Measurements from ENCODE around the gene ZNF26.
"Not testable (repeated sequence)": the region's sequence is repeated elsewhere in the genome, so short reads cannot be mapped to it uniquely, and the experiment has no call there.

Gene ZNF26

GRCh38 chr12:132986001-132986884, at the start of gene ZNF26:
ZNF26 (plus strand) TSS chr12:132986367; CDS start chr12:132986841, 474 bp downstream.
- peak; percentile 84 to 88 for DNase-seq

- not testable (repeated sequence) for DNase-seq
Measured at GRCh38 chr12:132936921-132937320, 49.2 kb upstream of the ZNF26 start.

- DNase-seq, result no peak
Measured at GRCh38 chr12:132937476-132937875, 48.7 kb upstream of the ZNF26 start.

DNA sequence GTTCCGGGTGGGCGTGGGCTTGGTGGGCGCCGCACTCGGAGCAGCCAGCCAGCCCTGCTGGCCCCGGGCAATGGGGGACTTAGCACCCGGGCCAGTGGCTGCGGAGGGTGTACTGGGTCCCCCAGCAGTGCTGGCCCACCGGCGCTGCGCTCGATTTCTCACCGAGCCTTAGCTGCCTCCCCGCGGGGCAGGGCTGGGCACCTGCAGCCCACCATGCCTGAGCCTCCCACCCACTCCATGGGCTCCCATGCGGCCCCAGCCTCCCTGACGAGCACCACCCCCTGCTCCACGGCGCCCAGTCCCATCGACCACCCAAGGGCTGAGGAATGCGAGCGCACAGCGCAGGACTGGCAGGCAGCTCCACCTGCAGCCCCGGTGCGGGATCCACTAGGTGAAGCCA, 47.4 kb upstream of the ZNF26 start:
- DNase-seq, result not testable (repeated sequence)

DNA sequence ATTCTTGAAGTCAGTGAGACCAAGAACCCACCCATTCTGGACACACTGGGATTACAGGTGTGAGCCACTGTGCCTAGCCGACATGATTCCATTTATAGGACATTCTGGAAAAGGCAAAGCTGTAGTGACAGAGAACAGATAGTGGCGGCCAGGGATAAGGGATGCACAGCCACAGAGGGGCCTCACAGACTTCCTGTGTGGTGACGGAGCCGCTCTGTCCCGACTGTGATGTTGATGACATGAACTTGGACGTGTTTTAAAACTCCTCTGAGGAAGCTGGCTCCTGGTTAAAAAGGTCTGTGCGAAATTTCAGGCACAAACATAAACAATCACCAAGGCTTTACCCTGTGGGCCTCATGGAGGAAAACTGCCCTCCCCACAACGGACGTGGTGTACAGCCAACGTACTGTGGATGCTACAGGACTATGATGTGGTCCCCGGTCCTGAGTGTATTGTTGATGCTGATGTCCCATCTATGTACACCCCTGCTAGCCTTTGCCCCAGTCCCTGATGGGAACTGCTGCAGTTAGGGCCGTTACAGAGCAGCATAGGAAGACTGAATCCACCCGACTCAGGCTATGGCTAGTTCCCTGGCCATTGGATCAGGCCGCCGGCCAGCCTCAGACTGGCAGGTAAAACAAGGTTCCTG, 46.0 kb upstream of the ZNF26 start:
- DNase-seq, result no peak

DNA sequence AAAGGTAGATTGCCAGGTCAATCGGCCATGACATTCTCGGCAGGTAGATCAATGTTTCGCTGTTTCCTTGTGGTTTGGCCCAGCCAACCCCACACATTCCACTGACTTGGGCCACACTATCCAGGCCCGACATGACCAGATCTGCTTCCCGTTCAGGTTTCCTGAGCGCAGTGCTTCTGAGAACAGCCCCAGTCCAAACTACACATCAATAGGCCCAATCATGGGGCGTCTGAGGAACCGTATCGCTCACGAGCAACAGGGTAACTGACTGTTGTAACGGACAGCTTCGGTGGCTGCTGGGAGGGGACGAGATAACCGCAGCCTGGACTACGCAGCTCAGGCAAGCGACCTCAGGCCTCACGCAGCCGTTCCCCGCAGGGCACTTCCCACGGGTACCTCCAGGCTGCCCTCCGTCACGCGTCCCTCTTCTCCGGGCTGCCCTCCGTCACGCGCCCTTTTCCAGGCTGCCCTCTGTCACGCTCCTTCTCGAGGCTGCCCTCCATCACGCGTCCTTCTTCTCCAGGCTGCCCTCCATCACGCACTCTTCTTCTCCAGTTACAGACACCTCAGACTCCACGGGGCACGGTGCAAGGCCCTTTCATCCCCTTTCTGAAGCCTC, 44.7 kb upstream of the ZNF26 start:
- DNase-seq, result no peak

DNA sequence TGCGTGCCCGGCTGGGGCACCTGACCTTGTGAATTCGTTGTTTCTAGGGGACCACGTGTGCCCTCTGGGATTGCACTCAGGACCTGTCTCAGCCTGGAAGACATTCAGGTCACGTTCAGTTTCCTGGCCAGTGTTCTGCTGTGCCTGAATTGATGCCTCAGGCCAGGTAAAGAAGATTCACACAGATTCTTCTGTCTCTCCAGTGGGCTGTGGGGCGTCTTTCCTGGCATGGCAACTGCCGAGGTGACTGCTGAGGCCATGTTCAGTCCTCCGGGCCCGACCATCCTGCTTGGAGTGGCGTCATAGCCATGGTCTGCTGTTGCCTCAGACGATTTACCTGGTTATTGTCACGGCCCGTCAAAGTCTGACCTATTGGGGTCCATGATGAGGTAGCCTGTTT, 43.6 kb upstream of the ZNF26 start:
- no peak for DNase-seq

DNA sequence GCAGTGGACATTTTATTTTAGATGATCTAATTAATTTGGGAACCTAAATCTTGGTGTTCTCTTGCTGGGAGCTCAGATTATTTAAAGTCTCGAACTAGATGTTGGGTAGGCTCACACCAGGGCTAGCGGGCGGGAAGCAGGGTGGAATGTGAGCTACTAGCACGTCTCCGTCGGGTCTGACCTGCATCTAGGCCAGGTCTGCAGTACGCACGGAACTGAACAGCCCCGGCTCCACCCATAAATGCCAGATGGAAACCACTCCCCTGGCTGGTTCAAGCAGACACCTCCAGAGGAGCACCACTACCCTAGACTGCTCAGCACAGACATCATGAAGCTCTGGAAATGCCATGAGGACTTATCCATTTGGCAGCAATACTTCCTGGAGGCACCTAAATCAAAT, 40.4 kb upstream of the ZNF26 start:
- no peak for DNase-seq

DNA sequence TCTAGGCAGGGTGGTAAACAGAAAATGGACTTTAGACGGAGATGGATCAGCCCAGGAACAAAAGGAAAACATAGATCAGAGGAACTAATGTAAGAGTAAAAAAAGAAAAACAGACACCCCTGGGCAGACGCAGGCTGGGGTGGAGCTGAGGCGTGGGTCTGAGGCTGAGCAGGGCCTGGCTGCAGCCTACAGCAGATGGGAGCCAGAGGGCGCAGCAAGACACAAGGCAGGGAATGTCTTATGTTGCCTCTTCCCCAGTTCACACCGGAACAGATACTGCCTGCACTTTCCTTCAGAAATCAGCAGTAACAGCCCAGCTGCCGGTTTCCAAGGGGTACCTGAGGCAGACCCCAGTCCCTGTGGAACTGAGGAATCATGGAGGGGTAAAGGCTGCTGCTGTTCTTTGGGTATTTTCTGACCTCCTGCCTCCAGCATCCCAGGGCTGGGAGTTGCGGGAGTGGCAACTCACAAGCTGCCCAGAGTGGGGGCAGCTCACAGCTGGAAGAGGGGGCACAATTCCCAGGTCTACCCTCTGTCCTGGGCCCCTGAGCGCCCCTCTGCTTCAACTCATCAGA, 39.8 kb upstream of the ZNF26 start:
- DNase-seq, result no peak

GRCh38 chr12:132948146-132949066, 37.8 kb upstream of the ZNF26 start:
- no peak for DNase-seq

- no peak for DNase-seq
Measured at GRCh38 chr12:132949936-132950837, 36.0 kb upstream of the ZNF26 start.

DNA sequence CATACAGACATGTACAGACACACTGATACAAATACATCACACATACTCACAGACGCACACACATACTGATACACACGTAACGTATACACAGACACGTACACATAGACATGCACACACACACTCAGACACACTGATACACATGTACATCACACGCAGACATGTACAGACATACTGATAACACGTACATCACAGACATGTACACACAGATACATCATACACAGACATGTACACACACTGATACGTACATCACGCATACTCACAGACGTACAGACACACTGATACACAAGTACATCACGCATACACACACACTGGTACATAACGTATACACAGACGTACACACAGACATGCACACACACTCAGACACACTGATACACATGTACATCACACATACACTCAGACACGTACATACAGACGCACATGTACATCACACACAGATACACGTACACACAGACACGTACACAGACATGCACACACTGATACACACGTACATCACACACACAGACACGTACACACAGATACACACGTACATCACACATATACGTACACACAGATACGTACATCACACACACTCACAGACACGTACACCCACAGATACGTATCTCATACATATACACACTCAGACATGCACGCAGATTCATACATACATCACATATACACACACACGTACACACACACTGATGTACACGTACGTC, 35.2 kb upstream of the ZNF26 start:
- DNase-seq, result no peak

DNA sequence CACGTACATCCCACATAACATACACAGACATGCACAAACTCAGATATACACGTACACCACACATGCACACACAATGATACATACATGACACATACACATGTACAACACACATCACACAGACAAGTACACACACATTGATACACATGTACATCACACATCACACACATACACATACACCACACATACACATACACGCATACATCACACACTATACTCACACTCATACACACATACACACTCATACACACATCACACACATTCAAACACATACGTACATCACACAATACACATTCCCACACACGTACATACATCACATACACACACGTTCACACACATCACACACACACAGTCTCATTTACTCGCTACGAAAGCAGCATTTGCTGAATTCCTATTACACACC, 34.5 kb upstream of the ZNF26 start:
- DNase-seq, result no peak

- no peak for DNase-seq
Measured at GRCh38 chr12:132952371-132953162, 33.6 kb upstream of the ZNF26 start.

DNA sequence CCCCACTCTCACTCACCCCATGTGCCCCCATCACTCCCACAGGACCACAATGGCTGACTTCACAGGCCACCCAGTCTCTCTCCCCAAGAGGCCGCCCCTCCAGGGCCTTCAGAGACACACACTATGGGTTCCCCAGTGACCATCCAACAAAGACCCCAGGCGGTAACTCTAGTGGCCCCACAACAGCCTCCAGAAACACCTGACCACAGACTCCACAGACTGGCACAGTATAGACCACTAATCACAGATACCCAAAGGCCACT, 33.1 kb upstream of the ZNF26 start:
- no peak for DNase-seq

DNA sequence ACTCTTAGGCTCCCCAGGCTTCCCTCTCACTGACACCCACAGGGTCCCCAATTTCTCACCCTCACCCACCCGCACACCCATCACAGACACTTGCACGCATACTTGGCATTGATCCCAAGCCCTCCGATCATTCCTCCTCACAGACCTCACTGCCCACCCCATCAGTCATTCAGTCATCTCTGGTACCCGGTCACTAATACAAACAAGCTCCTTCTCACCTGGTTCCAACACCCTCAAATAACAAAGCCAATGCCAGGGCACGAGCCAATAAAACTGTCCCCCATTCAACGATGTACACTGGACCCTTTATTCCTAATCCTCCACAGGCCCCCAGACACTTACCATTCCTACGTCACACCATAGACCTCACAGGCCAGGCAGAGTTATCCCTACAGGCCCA, 32.4 kb upstream of the ZNF26 start:
- DNase-seq, result no peak

DNA sequence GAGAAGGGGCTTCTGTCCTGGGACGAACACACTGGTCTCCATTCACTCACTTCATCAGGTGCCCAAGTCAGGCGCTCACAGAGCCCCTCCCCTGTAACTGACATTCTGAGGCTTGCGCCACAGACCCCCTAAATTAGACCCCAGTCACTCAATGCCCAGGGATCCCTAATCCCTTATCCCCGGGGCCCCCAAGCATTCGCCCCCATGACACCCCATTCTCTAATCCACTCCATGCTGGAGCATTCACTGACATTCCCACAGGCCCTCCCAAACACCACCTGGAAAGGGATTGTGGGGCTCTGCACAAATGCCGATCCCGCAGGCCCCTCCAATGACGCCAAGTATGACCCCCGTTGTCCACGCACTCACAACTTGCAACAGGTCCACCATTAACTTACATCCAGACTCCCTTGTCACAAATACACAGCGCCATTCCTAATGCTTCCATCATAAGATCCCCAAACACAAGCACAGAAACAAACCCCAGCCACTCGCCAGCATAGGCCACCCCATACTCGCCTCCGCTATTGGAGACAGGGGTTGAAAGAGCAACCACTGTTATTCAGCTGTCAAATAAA, 31.6 kb upstream of the ZNF26 start:
- no peak for DNase-seq

- peak; percentile 4 to 29 for DNase-seq
Measured at GRCh38 chr12:132955094-132956010, 30.8 kb upstream of the ZNF26 start.
